Activated naive CD8-positive, alpha-beta T cell treated with anti-CD3 and anti-CD28 coated beads for 36 hours (primary cell): ENCODE results near the gene VAMP2. TPM values are rescaled to one million over a fixed set of nuclear protein-coding genes. Genes with fewer than 3 reads are reported as not detected.

Experiments
- DNase-seq: peaks from one replicate; pipeline ENCODE4 v3.0.0; 2021
- H3K27ac Mint-ChIP-seq: one replicate; pipeline ENCODE4 v1.8.0; 2022; ENCODE audit warnings: mild to moderate bottlenecking, moderate library complexity, mixed read lengths
- H3K27me3 Mint-ChIP-seq: one replicate; pipeline ENCODE4 v1.8.0; 2022; ENCODE audit warnings: mild to moderate bottlenecking, mixed read lengths
- H3K36me3 Mint-ChIP-seq: one replicate; pipeline ENCODE4 v1.8.0; 2021; ENCODE audit warnings: mild to moderate bottlenecking, mixed read lengths
- H3K4me1 Mint-ChIP-seq: one replicate; pipeline ENCODE4 v1.8.0; 2021; ENCODE audit warnings: mixed read lengths
- H3K4me3 Mint-ChIP-seq: one replicate; pipeline ENCODE4 v1.8.0; 2022; ENCODE audit warnings: mild to moderate bottlenecking, moderate library complexity, mixed read lengths
- H3K9me3 Mint-ChIP-seq: one replicate; pipeline ENCODE4 v1.8.0; 2022; ENCODE audit warnings: mixed read lengths
- total RNA-seq, 2 experiments: library from RNA; stranded (reverse); gene quantifications; one replicate each; pipeline ENCODE4 v1.2.3, GENCODE V29; 2021

The VAMP2 gene
- total RNA-seq, 2 experiments from 2014 or later, result 27.7 to 28.4 TPM

DNA sequence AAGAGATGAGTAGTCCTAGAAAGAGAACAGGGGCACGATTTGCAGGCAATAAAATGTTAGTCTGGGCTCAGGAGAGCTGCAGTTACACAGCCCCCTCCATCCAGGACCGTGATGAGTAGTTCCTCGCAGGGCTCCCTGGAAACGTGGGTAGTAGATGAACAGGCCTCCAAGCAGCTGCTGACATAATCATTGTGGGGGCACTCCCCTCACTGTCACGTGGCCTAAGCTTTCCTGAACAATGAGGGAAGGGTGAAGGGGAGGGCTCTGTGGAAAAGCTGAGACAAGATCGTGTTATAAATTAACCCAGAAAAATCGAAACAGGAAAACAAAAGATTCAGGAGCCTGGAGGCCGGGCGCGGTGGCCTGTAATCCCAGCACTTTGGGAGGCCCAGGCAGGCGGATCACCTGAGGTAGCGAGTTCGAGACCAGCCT lies 9.2 kb downstream of the VAMP2 start:
- Mint-ChIP-seq H3K36me3 (peaks cover 14% of the 10 kb centered on the region), H3K4me1 (peaks cover 44% of the 10 kb centered on the region), H3K4me3 (peak overlapping the region; percentile 96), H3K27ac (no peak overlapping the region), H3K27me3 (no peaks in the 10 kb centered on the region), H3K9me3 (no peaks in the 10 kb centered on the region)
- DNase-seq, result peak; percentile 73

DNA sequence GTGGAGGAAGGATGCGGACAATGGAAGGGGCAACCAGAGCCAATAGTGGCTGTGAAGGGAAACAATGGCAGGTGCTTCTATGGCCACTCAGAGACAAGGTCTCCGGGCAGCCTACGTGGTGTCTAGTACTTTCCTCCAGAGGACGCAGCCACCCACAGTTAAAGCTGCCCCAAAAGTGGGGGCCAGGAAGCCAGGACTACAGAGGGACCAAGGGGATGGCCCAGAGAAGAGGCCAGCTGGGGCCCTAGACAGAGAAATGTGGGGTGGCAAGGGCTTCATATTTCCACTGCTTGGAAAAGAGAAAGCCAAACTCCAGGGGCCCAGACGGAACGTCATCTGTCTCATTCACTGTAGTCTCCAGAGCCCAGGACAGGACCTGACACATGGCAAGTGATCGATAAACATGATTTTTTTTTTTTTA lies 9.7 kb downstream of the VAMP2 start:
- peaks cover 10% of the 10 kb centered on the region for H3K36me3 Mint-ChIP-seq

DNA sequence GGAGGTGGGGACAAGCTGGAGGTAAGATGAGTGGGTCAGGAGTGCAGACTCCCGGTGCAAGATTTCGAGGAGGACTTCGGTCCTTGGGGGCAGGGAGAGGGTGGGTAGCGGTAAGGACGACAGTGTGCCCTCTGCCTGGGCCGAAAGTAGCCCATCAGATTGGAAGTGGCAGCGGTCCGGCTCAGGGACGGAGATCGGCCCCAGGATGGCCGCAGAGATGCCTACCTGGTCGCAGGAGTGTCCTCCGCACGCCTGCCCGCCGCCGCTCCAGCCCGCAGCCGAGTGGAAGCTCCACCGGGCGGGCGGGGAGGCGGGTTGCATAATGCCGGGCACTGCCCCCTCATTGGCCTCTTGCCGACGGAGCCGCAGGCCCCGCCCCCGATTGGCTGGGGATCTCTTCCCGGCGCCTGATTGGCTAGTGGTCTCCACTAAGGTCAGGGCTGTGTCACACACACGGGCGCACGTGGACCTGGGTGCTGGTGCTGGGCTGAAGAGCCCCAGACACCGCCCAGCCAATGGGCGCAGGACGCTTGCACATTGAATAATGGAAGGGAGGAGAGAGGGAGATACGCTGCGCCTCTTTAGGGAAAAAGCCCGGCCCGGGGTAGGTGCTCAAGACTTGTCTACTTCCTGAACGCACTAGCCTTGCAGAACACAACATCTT lies 10.5 kb downstream of the VAMP2 start, which contains the start of gene PER1:
Gene PER1, minus strand, starts transcription at position 293 of the 664 bp plus-strand sequence. CDS start 1,698 bp downstream, outside the sequence.
- H3K4me1 Mint-ChIP-seq, result peaks cover 41% of the 10 kb centered on the region
- H3K4me3 Mint-ChIP-seq, result peak within 1 kb of the TSS; percentile 96
- H3K27ac Mint-ChIP-seq, result no peak within 1 kb of the TSS
- no peaks in the 10 kb centered on the region for H3K9me3 Mint-ChIP-seq
- peak; percentile 95 for DNase-seq
- no peaks in the 10 kb centered on the region for H3K27me3 Mint-ChIP-seq
- H3K36me3 Mint-ChIP-seq, result peaks cover 15% of the 10 kb centered on the region

More for the DNA sequence above, 9.7 kb downstream of the VAMP2 start:
- peaks cover 41% of the 10 kb centered on the region for H3K4me1 Mint-ChIP-seq
- DNase-seq, result no peak
- H3K27ac Mint-ChIP-seq, result no peak overlapping the region
- H3K27me3 Mint-ChIP-seq, result no peaks in the 10 kb centered on the region
- peak overlapping the region; percentile 96 for H3K4me3 Mint-ChIP-seq
- H3K9me3 Mint-ChIP-seq, result no peaks in the 10 kb centered on the region

DNA sequence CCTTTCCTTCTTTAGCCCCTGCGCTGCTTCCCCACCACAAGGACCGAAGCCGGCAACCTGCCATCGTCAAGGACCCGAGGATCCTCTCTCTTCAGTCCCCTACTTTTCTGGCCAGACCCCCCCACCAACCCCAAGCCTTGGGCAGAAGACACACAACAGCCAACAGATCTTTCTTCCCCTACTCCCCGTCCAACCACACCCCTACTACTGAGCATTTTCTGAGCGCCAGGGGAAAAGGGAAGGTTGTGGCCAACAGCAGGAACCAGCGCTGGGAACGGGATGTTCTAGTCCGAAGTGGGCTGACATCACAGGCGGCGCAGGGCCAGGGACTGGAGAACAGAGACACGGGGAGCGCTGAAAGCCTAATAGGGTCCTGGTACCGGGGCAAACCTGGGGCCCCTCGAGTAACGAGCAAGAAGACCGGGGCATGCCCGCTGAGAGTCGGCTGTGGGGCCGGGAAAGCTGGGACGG lies 11.1 kb downstream of the VAMP2 start:
- no peaks in the 10 kb centered on the region for H3K9me3 Mint-ChIP-seq
- H3K27me3 Mint-ChIP-seq, result no peaks in the 10 kb centered on the region
- peak; percentile 55 for DNase-seq
- H3K27ac Mint-ChIP-seq, result no peak overlapping the region
- peaks cover 19% of the 10 kb centered on the region for H3K36me3 Mint-ChIP-seq
- peak overlapping the region; percentile 96 for H3K4me3 Mint-ChIP-seq
- H3K4me1 Mint-ChIP-seq, result peaks cover 43% of the 10 kb centered on the region

DNA sequence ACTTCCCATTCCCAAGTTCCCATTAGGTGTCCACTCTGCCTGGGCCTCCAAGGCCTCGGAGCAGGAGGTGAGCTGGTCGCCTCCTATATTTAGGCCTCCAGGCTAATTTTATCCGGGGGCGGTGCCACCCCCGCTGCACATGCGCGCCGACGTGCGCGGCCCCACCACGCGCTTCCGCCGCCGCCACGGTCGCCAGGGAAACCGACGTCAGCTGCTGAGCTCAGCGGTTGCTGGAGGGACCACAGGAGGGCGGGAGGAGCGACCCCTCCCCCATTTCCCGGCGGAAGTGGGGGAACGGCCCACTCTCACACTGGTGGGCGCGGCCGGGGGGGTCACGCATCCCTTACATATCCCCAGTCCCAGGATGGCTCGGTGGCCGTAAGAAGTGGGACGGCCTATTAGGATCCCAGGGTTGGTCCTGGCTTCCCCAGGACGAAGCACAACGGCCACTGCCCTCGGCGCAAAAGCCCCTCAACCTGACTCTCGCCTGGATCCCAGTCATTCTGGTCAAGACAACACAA lies 11.6 kb downstream of the VAMP2 start:
- Mint-ChIP-seq H3K4me1 (peaks cover 43% of the 10 kb centered on the region), H3K27ac (no peak overlapping the region), H3K9me3 (no peaks in the 10 kb centered on the region), H3K4me3 (peak overlapping the region; percentile 96), H3K27me3 (no peaks in the 10 kb centered on the region), H3K36me3 (peaks cover 24% of the 10 kb centered on the region)
- peak; percentile 92 for DNase-seq

DNA sequence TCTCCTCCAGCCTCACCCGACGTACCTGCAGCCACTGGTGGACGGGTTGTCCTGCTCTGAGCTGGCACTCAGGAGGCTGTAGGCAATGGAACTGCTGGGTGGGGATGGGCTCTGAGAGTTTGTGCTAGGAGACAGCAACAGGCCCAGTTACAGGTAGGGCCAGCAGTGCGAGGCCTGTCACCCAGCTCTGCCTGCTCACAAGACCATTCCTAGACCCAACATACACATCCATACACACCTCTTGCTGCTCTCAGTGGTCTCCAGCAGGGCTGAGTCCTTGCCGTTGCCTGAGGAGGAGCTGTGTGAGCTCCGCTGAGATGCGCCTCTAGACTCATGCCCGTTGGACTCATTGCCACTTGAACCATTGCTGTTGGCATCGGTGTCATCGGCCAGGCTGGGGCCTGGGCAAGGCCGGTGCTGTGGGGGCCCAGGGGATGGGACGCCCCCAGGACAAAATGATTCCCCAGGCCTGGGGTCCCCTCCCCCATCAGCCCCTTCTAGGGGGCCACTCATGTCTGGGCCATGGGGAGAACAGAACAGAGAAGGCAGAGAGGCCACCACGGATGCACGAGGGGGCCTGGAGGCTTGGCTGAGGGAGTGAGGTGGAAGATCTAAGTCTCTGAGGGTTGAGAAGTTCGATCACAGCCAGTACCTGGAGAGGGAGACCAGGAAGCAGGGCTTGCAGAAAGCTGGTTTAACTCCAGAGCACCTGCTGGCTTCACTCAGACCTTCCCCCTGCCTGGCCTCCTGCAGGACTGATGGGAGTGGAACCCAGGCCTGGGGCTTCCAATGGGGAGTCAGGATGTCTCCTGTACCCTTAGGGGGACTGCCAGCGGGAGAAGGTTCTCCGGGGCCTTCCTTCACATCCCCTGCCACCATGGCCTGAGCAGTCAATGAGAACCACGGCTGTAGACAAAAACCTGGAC lies 12.3 kb downstream of the VAMP2 start:
- Mint-ChIP-seq H3K27ac (no peak overlapping the region), H3K27me3 (no peaks in the 10 kb centered on the region), H3K9me3 (no peaks in the 10 kb centered on the region), H3K4me3 (peak overlapping the region; percentile 96), H3K36me3 (peaks cover 30% of the 10 kb centered on the region), H3K4me1 (peaks cover 44% of the 10 kb centered on the region)
- DNase-seq, result no peak

DNA sequence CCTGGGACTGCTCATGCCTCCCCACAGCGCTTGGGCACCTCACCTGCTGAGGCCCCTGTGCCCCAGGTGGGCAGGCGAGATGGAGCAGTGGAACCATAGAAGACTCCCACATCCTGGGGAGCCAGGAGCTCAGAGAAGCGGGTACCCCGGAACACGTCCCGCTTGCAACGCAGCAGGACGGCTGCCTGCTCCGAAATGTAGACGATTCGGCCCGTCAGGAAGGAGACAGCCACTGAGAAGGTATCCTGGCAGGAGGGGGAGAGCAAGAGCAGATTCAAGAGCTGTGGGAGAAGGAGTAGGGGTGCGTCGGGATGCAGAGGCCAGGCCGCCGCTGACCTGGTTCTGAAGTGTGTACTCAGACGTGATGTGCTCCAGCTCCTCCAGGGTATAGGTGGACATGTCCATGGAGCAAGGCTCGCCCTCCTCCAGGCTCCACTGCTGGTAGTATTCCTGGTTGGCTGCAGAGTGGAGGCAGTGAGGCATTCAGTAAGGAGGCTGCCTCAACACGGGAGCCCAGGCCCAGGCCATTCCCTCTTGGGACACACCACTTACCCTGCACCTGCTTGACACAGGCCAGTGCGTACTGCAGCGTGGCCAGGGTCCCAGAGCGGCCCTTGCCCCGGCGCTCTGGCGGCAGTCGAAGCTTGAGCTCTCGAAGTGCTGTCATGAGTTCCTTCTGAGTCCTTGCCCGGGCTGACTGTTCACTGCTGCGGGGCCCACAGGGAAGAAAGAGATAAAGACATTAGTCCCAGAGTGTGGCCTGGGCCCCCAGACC lies 13.1 kb downstream of the VAMP2 start:
- H3K36me3 Mint-ChIP-seq, result peaks cover 31% of the 10 kb centered on the region
- peak overlapping the region; percentile 37 for H3K4me3 Mint-ChIP-seq
- H3K4me1 Mint-ChIP-seq, result peaks cover 36% of the 10 kb centered on the region
- H3K9me3 Mint-ChIP-seq, result no peaks in the 10 kb centered on the region
- no peak for DNase-seq
- H3K27ac Mint-ChIP-seq, result no peak overlapping the region
- no peaks in the 10 kb centered on the region for H3K27me3 Mint-ChIP-seq

DNA sequence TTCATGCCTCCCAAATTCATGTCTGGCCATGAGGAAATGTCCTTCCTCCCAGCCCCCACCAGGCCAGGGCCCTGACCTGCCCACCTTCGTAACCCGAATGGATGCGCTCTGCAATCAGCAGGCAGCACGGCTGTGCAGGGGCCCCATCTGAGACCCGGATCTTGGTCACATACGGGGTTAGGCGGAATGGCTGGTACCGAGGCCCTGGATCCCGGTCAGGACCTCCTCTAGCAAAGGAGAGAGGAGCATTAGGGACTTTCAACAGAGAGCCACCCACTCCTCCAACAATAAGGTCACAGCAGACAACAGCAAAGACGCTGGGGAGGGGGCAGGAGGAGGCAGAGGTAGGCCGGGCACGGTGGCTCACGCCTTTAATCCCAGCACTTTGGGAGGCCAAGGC lies 14.2 kb downstream of the VAMP2 start:
- no peaks in the 10 kb centered on the region for H3K27me3 Mint-ChIP-seq
- H3K36me3 Mint-ChIP-seq, result peaks cover 35% of the 10 kb centered on the region
- H3K27ac Mint-ChIP-seq, result no peak overlapping the region
- H3K9me3 Mint-ChIP-seq, result no peaks in the 10 kb centered on the region
- peaks cover 28% of the 10 kb centered on the region for H3K4me1 Mint-ChIP-seq
- no peak for DNase-seq
- no peak overlapping the region for H3K4me3 Mint-ChIP-seq

DNA sequence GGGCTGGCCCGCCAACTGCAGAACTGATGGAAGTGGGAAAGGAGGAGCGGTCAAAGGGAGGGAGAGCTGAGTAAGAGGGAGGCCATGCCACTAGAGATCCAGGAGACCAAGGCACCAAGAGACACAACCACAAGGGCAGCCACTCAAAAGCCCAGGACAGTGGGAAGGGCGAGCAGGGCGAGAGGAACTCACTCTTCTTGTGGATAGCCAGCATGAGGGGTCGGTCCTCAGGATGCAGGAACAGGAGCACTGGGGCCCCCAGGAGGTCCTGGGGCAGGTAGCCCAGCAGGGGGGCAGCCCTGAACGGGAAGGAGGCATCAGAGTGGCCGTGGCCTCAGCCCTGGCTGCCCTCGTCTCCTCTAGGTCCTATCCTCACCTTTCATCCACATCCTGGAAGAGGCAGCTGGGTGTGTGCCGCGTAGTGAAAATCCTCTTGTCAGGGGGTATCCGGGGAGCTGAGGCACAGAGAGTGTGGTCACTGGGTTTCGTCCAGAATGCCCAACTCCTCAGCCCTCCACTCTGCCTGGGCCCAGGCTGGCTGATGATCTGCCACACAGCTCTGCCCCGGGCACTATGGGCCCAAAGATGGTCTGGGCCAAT lies 14.8 kb downstream of the VAMP2 start:
- no peaks in the 10 kb centered on the region for H3K9me3 Mint-ChIP-seq
- peaks cover 30% of the 10 kb centered on the region for H3K36me3 Mint-ChIP-seq
- H3K4me1 Mint-ChIP-seq, result peaks cover 21% of the 10 kb centered on the region
- no peak overlapping the region for H3K4me3 Mint-ChIP-seq
- H3K27ac Mint-ChIP-seq, result no peak overlapping the region
- no peak for DNase-seq
- no peaks in the 10 kb centered on the region for H3K27me3 Mint-ChIP-seq

DNA sequence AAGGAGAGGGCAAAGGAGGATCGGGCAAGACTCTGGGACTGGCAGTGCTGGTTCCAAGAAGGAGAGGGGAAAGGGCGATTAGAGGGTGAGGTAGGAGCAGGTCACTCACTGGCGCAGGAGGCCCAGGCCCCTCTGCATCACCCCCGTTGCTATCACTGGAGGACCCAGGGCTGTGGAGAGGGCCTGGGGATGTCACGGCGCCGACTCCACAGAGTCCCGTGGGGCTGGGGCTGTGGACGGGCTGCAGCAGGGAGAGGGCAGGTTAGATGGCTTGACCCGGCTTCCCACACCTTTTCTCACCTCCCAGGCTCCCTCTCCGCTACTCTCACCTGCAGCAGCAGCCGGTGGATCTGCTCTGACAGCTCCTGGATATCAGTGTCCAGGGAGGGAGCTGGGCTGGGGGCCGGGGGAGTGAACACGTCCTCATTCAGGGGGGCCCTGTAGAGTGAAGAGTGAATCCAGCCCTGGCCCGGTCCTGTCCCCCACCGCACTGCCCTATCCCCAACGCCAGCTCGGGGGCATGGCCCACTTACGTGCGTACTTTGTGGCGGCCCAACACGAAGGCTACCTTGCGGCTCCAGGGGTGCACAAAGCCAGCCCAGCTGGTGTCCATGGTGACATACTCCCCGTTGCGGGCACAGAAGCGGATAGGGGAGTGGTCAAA lies 15.5 kb downstream of the VAMP2 start:
- Mint-ChIP-seq H3K4me3 (no peak overlapping the region), H3K27ac (no peak overlapping the region), H3K4me1 (peaks cover 16% of the 10 kb centered on the region), H3K27me3 (no peaks in the 10 kb centered on the region), H3K9me3 (no peaks in the 10 kb centered on the region), H3K36me3 (peaks cover 30% of the 10 kb centered on the region)
- no peak for DNase-seq

DNA sequence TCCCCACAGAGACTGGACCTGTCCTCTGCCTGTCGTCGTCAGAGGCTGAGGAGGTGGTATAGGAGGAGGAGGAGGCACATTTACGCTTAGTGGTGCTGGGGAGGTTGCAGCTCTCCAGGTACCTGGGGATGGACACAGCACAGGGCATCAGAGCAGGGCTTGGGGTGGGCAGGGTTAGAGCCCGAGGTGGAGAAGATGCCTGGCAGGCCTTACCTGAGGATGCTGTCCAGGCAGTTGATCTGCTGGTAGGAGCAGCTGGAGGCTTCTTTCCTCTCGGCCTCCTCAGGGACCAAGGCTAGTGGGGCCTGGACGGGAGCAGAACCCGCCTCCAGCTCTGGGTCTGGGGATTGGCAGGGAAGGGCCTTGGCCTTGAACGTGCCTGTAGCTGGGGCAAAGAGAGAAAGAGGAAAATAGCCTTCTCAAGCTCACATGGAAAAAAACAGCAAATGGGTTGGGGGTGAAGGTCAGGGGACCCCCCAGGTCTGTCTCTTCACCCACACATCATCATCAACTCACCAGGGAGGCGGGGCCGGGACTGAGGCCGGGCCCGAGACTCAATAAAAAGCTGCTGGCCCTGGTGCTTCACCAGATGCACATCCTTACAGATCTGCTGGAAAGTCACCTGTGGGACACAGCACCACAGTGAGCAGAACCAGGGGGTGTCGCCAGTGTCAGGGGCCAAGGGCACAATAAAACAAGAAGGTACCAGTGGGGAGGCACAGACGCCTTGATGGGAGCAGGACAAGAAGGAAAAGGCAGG lies 16.2 kb downstream of the VAMP2 start:
- no peak overlapping the region for H3K4me3 Mint-ChIP-seq
- peaks cover 28% of the 10 kb centered on the region for H3K36me3 Mint-ChIP-seq
- H3K4me1 Mint-ChIP-seq, result peaks cover 12% of the 10 kb centered on the region
- no peaks in the 10 kb centered on the region for H3K9me3 Mint-ChIP-seq
- DNase-seq, result no peak
- no peak overlapping the region for H3K27ac Mint-ChIP-seq
- H3K27me3 Mint-ChIP-seq, result no peaks in the 10 kb centered on the region

DNA sequence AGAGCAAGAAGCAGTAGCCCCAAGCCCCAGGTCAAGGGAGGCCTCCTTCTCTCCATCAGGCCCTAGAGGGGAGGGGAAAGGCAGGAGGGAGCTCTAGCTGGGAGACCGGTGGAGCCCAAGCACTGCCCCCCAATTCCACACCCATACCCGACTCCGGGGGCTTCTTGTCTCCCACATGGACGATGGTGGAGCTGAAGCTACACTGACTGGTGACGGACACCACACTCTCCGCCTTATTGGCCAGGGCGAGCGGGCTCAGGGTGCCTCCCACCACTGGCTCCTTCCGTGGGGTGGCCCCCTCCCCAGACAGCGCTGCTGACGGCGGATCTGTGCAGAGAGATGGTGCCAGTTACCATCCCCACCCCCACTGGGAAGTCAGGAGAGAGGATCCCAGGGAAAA lies 16.9 kb downstream of the VAMP2 start:
- Mint-ChIP-seq H3K4me3 (no peak overlapping the region), H3K27ac (peak overlapping the region; percentile 8), H3K36me3 (peaks cover 26% of the 10 kb centered on the region), H3K9me3 (no peaks in the 10 kb centered on the region), H3K27me3 (no peaks in the 10 kb centered on the region), H3K4me1 (peaks cover 9% of the 10 kb centered on the region)
- DNase-seq, result no peak
